NCI-H526 treated with DMSO at 0.1 percent for 48 hours (cell line): ENCODE measurements around the gene EGR1.
"Not testable (repeated sequence)": the region's sequence is repeated elsewhere in the genome, so short reads cannot be mapped to it uniquely, and the experiment has no call there.

Experiments used
- DNase-seq: peaks from one replicate; lab custom pipeline; 2025; lab: John Stamatoyannopoulos, UW

EGR1 gene

DNA sequence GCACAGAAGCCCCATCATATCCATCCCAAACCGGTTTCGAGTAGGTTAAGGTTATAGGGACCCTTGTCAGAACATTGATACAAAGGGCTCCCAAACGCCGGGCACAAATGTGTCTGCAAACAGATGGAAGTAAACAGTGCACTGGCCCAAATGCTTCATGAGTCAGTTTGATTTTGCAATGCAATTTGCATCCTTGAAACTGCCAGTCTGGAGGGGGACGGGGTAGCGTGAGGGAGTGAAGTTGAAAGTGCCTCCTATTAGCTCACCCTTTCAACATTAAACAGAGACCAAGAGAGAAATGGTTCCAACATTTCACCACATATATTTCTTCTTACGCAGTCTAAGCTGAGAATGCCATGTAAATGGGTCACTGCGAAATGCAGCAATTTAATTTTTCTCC, 42.2 kb downstream of the EGR1 start:
- not testable (repeated sequence) for DNase-seq

DNA sequence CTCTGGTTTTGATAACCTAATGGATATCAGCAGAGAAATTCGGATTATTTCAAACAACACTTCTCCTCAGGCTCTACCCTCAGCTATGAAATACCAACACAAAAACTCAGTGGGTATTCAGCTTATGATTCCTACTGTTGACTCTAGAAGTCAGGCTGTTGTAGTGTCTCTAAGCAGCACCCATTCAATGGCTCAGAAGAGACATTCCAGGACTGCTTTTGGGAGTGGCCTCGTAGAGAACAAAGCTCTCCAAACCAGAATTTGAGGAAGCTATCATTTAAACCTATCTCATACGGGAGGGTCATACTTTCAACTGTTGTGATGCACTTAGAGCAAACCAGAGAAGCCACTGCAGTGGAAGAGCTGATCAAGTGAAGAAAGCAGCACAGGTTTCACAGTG, 43.7 kb downstream of the EGR1 start:
- DNase-seq: no peak

DNA sequence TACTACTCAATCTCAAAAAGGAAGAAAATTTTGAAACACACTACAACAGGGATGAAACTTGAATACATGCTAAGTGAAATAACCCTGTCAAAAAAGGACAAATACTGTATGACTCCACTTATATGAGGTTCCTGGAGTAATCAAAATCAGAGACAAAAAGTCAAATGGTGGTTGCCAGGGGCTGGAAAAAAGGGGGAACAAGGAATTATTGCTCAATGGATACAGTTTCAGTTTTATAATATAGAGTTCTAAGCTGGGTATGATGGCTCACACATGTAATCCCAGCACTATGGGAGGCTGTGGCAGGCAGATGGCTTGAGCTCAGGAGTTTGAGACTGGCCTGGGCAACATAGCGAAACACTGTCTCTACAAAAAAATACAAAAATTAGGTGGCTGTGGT, 48.7 kb downstream of the EGR1 start:
- DNase-seq: no peak

DNA sequence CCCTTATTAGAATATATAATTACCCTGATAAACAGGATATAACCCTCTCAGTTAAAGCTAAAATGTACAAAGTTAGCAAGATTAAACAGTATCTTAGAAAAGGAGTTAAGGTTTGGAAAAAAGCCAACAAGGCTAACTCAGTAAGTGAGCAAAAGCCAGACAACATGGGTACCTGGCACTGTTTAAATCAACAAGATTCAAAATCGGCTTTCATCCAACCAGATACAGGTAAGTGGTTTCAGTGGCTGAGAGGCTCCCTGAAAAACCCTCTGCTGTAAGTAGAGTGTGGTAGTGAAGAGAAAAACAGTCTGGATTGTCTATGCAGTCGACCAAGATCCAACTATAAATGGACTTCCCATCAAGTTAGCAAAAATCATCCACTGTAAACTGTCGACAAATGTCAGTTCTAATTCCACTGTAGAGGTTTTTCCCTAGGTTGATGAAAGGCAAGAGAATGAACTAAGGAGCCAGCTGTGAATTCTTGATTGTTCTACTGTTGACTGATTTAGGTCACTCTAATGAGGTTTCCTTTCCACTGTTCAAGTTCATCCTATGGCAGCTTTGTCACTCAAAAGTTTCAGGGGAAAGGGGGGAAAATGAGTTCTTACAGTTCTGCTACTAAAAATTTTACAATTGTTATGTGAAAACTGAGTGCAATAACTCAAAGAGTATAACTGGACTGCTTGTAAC, 50.4 kb downstream of the EGR1 start:
- no peak for DNase-seq

DNA sequence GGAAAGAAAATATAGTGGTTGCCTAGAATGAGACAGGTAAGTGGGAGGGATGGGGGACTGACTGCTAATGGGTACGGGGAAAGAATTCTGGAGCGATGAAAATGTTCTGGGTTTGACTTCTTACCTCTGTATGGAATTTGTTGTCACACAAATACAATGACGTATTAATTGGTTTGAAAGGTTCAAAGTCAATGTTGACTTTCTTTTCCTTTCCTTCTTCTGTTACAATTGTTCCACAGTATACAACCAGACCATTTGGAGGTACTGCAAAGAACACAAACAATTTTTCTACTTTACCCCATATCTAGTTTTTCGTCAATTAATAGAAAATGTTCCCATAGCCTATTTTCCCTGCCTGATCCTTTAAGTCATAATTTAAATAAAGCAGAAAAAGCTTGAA, 52.2 kb downstream of the EGR1 start:
- DNase-seq: no peak
